HepG2 (cell line): ENCODE data around the gene UTS2R. TPM values are rescaled to one million over a fixed set of nuclear protein-coding genes. Genes with fewer than 3 reads are reported as not detected.
A peak's percentile ranks its signal among the peaks of the same experiment; 100 is the strongest.

Experiments used
- DNMT3B ChIP-seq: conservative IDR thresholded peaks from 2 replicates; pipeline ENCODE4 v1.6.1; 2016; ENCODE audit warnings: missing biosample characterization, control low read depth
- ELF4 ChIP-seq: sonication (generic); formaldehyde crosslinking; IDR thresholded peaks from 2 replicates; pipeline ENCODE4 v1.5.0; 2020; ENCODE audit warnings: missing genetic modification reagents, mild to moderate bottlenecking, moderate library complexity, borderline replicate concordance
- FLYWCH1 ChIP-seq: sonication (generic); formaldehyde crosslinking; IDR thresholded peaks from 2 replicates; pipeline ENCODE4 v1.8.1; 2023; ENCODE audit warnings: mild to moderate bottlenecking, missing genetic modification reagents
- HIVEP1 ChIP-seq: sonication (generic); formaldehyde crosslinking; IDR thresholded peaks from 2 replicates; pipeline ENCODE4 v1.4.0; 2020; ENCODE audit warnings: mild to moderate bottlenecking, missing genetic modification reagents
- MYPOP ChIP-seq: sonication (generic); formaldehyde crosslinking; IDR thresholded peaks from 2 replicates; pipeline ENCODE4 v1.8.1; 2023; ENCODE audit warnings: mild to moderate bottlenecking, moderate library complexity, missing genetic modification reagents
- NFE2 ChIP-seq: sonication (generic); formaldehyde crosslinking; IDR thresholded peaks from 2 replicates; pipeline ENCODE4 v1.4.0; 2020; ENCODE audit warnings: missing genetic modification reagents
- PHF21A ChIP-seq: sonication (generic); formaldehyde crosslinking; IDR thresholded peaks from 2 replicates; pipeline ENCODE4 v1.5.0; 2020; ENCODE audit warnings: mild to moderate bottlenecking, missing genetic modification reagents
- REL ChIP-seq: sonication (generic); formaldehyde crosslinking; conservative IDR thresholded peaks from 2 replicates; pipeline ENCODE4 v1.8.0; 2022; ENCODE audit warnings: mild to moderate bottlenecking, missing genetic modification reagents, moderate library complexity
- RORA ChIP-seq: sonication (generic); formaldehyde crosslinking; IDR thresholded peaks from 2 replicates; pipeline ENCODE4 v1.5.0; 2020; ENCODE audit warnings: mild to moderate bottlenecking, missing genetic modification reagents, moderate library complexity
- SP5 ChIP-seq: IDR thresholded peaks from 2 replicates; pipeline ENCODE4 v1.6.1; 2016; ENCODE audit warnings: low read depth, borderline replicate concordance
- THAP9 ChIP-seq: sonication (generic); formaldehyde crosslinking; IDR thresholded peaks from 2 replicates; pipeline ENCODE4; 2020; ENCODE audit warnings: missing genetic modification reagents, mild to moderate bottlenecking, borderline replicate concordance
- U2AF1 ChIP-seq: fragments of 200-400 bp; formaldehyde crosslinking; optimal IDR thresholded peaks from 2 replicates; pipeline ENCODE3; 2017; ENCODE audit warnings: mild to moderate bottlenecking, low read depth, low read length
- ZNF318 ChIP-seq: sonication (generic); formaldehyde crosslinking; IDR thresholded peaks from 2 replicates; pipeline ENCODE4 v1.4.0; 2020; ENCODE audit warnings: mild to moderate bottlenecking, missing genetic modification reagents
- ZNF337 ChIP-seq: sonication (generic); formaldehyde crosslinking; IDR thresholded peaks from 2 replicates; pipeline ENCODE4 v1.5.1; 2020; ENCODE audit warnings: missing genetic modification reagents, low read depth, mild to moderate bottlenecking, borderline replicate concordance
- ZNF780A ChIP-seq: sonication (generic); formaldehyde crosslinking; IDR thresholded peaks from 2 replicates; pipeline ENCODE4 v1.8.0; 2022; ENCODE audit warnings: mild to moderate bottlenecking, missing genetic modification reagents, moderate library complexity
- polyA plus RNA-seq, 8 experiments: library from polyadenylated mRNA; depleted of rRNA in 3 of 8; stranded (reverse) in 7 of 8; unstranded in 1 of 8; fragments of >200 nt; fragmentation: Illumina TruSeq in 4 of 8; extraction: Trizol in 4 of 8; gene quantifications; 2 replicates each; pipeline versions ENCODE4 v1.2.1 to v1.2.3, GENCODE V29; 2011 to 2016; ENCODE audit warnings: low read depth in 4 of 8, missing spikeins in 1 of 8, mixed read lengths in 1 of 8; ENCODE audit not compliant: insufficient read depth in 1 of 8
- total RNA-seq, 5 experiments: library from RNA; depleted of rRNA; stranded (reverse); fragments of >200 nt; fragmentation: Illumina TruSeq; extraction: Trizol; gene quantifications; 2 replicates each; pipeline ENCODE4 v1.2.3, GENCODE V29; 2016; ENCODE audit warnings: low read depth in 1 of 5

UTS2R gene
- total and polyA plus RNA-seq, 2 of the 13 experiments (the other 11 are each of a cell fraction or from before 2014, with no cell fraction given), result 0.13 to 0.15 TPM

GRCh38 chr17:82367724-82368524 lies 3.6 kb upstream of the UTS2R start (continued):
- TF ChIP-seq ZNF318 (CRISPR knock-in tag), result no peak
- TF ChIP-seq DNMT3B (CRISPR knock-in tag), result peak; percentile 73; the same call in 1 of the 2 replicates
- no peak for TF ChIP-seq REL
- TF ChIP-seq NFE2 (CRISPR knock-in tag), result no peak
- no peak for TF ChIP-seq ZNF780A (CRISPR knock-in tag)
- no peak for TF ChIP-seq MYPOP
- TF ChIP-seq U2AF1, result no peak
- TF ChIP-seq PHF21A (CRISPR knock-in tag), result peak; percentile 78
- peak; percentile 38; the same call in 1 of the 2 replicates for TF ChIP-seq THAP9 (CRISPR knock-in tag)
- no peak for TF ChIP-seq RORA (CRISPR knock-in tag)
- no peak for TF ChIP-seq FLYWCH1 (CRISPR knock-in tag)
- 0 out of 2 replicates have a peak, but pooled peaks have one; percentile 22 for TF ChIP-seq ELF4 (CRISPR knock-in tag)
- no peak for TF ChIP-seq ZNF337 (CRISPR knock-in tag)
- TF ChIP-seq SP5 (CRISPR knock-in tag), result peak; percentile 20; the same call in 1 of the 2 replicates
- TF ChIP-seq HIVEP1 (CRISPR knock-in tag), result no peak
